Upper lobe of left lung (tissue), 4 donors: ENCODE results near the gene ZNF557.
"Not testable (repeated sequence)": the region's sequence is repeated elsewhere in the genome, so short reads cannot be mapped to it uniquely, and the experiment has no call there.

ENCODE experiments used
- CTCF ChIP-seq, 6 experiments: fragments of 450-650 bp in 4 of 6; fragments of 200-600 bp in 2 of 6; sonication (generic) in 2 of 6; IDR thresholded peaks; one replicate each; pipeline ENCODE4 v1.5.1; 2016 to 2019; ENCODE audit warnings: antibody characterized with exemption in 6 of 6
- POLR2A ChIP-seq, 4 donors: fragments of 450-650 bp; IDR thresholded peaks; one replicate each; pipeline ENCODE4 v1.5.1; 2016 to 2017; ENCODE audit warnings: antibody characterized with exemption in 4 of 4, mild to moderate bottlenecking in 2 of 4
- POLR2AphosphoS5 ChIP-seq, 2 donors: sonication (generic); formaldehyde crosslinking; IDR thresholded peaks; one replicate each; pipeline ENCODE4 v1.5.1; 2017; ENCODE audit warnings: antibody characterized with exemption in 2 of 2

- not testable (repeated sequence) for TF ChIP-seq POLR2A, CTCF, POLR2AphosphoS5 (IDR thresholded peaks at IDR 0.05)
Observed at GRCh38 chr19:7041563-7041962, 27.9 kb upstream of the ZNF557 start.
